GM21367 (cell line): ENCODE results near the gene SUCO.
A peak's percentile ranks its signal among the peaks of the same experiment; 100 is the strongest.
"Not testable (repeated sequence)": the region's sequence is repeated elsewhere in the genome, so short reads cannot be mapped to it uniquely, and the experiment has no call there.

Experiments used
- ATAC-seq: cut with Tn5 transposase; IDR thresholded peaks from one replicate; pipeline ENCODE4 v1.9.1; 2021; ENCODE audit not compliant: unreplicated experiment

SUCO gene

GRCh38 chr1:172532700-172533512 is at the start of gene SUCO:
TSS of gene SUCO (plus strand) at chr1:172533150. CDS start at chr1:172533436, 286 bp downstream.
- peak; percentile 81 for ATAC-seq

- ATAC-seq, result no peak
Measured at GRCh38 chr1:172483448-172483847, 49.5 kb upstream of the SUCO start.

GRCh38 chr1:172484252-172484651 is 48.7 kb upstream of the SUCO start:
- ATAC-seq, result no peak

- no peak for ATAC-seq
Measured at GRCh38 chr1:172485626-172486025, 47.3 kb upstream of the SUCO start.

GRCh38 chr1:172486805-172487454 is 46.0 kb upstream of the SUCO start:
- no peak for ATAC-seq

- no peak for ATAC-seq
Measured at GRCh38 chr1:172487550-172487949, 45.4 kb upstream of the SUCO start.

GRCh38 chr1:172488393-172488792 is 44.6 kb upstream of the SUCO start:
- ATAC-seq, result no peak

- no peak for ATAC-seq
Measured at GRCh38 chr1:172489847-172490246, 43.1 kb upstream of the SUCO start.

GRCh38 chr1:172492421-172492820 is 40.5 kb upstream of the SUCO start:
- ATAC-seq, result no peak

GRCh38 chr1:172494166-172494565 is 38.8 kb upstream of the SUCO start:
- ATAC-seq, result no peak

- not testable (repeated sequence) for ATAC-seq
Measured at GRCh38 chr1:172496127-172496526, 36.8 kb upstream of the SUCO start.

- ATAC-seq, result no peak
Measured at GRCh38 chr1:172496678-172497077, 36.3 kb upstream of the SUCO start.

GRCh38 chr1:172497230-172497629 is 35.7 kb upstream of the SUCO start:
- no peak for ATAC-seq

GRCh38 chr1:172498857-172499256 is 34.1 kb upstream of the SUCO start:
- ATAC-seq, result no peak

- no peak for ATAC-seq
Measured at GRCh38 chr1:172499636-172500141, 33.3 kb upstream of the SUCO start.

- no peak for ATAC-seq
Measured at GRCh38 chr1:172500207-172500606, 32.7 kb upstream of the SUCO start.

GRCh38 chr1:172507741-172508140 is 25.2 kb upstream of the SUCO start:
- no peak for ATAC-seq

- ATAC-seq, result no peak
Measured at GRCh38 chr1:172510479-172510878, 22.5 kb upstream of the SUCO start.

- ATAC-seq, result no peak
Measured at GRCh38 chr1:172512591-172512990, 20.4 kb upstream of the SUCO start.

GRCh38 chr1:172513479-172513878 is 19.5 kb upstream of the SUCO start:
- ATAC-seq, result no peak

GRCh38 chr1:172514108-172514507 is 18.8 kb upstream of the SUCO start:
- no peak for ATAC-seq

GRCh38 chr1:172515436-172515835 is 17.5 kb upstream of the SUCO start:
- no peak for ATAC-seq
